Measurements from ENCODE around the gene CALML5.

Gene CALML5

DNA sequence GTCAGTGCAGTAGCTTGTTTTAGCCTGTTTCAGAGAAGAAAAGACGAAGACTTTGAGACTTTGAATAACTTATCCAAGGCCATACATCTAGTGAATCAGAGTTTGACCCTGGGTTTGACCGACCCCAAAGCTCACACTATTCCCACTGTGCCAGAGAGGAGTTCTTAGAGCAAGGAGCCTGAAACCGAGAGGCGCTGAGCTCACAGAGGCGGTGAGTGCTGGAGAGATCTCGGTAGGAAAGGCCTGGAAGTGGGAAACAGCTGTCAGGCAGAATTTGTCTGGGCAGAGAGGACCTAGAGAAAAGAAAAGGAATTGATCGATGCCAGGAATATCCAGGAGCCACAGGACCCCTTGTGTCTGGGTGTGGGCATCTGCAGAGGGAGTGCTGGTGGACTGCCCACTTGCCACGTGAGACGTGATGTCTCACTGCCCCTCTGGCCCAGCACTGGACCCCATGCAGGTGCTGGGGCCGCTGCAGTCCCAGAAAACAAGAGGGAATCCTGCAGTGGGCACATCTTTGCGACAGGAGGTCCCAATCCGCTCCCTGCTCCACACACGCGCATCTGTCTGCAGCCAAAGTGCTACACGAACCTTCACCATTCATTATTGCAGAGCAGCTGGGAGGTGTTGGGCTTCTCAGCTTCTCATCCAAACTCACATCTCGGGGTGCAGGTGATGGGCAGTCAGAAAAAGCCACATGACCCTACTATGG lies 31.6 kb upstream of the CALML5 start:
- Histone ChIP-seq H3K4me3 (no peak overlapping the region), H3K9ac (ENCODE audit: insufficient read length) (no peak overlapping the region), H3K9me3 (ENCODE audit: low read depth, low read length) (no peaks in the 10 kb centered on the region), H3K36me3 (ENCODE audit: insufficient read depth, low read length) (no peaks in the 10 kb centered on the region), H3K27ac (no peak overlapping the region)
- no peak for TF ChIP-seq POLR2AphosphoS5 (IDR thresholded peaks at IDR 0.05; ENCODE audit: borderline replicate concordance, low read depth, low read length)
- TF ChIP-seq FOXP2 (optimal IDR thresholded peaks at IDR 0.05; ENCODE audit: control extremely low read depth, extremely low read length, insufficient read depth), result no peak
- no peak for TF ChIP-seq EZH2 (IDR thresholded peaks at IDR 0.05)
- DNase-seq (ENCODE audit: low read depth, low spot score), result no peak

DNA sequence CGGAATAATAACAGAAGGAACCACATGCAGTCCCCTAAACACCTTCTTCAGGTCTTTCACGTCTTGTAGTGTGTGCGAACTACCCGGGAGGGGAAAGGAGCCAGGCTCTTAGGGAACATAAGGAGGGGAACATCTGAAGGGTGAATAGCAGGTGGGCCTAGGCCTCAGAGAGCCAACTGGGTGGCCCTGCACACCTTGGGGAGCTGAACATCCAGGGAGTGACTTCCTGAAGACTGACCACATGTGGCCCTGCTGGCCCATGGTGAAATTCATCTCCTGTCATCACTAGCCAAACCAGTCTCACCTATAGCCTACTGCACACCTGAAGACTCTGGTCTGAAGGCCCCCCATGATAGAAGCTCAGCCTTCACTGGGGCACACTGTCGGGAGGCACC lies 31.0 kb upstream of the CALML5 start:
- Histone ChIP-seq H3K4me3 (no peak overlapping the region), H3K9me3 (ENCODE audit: low read depth, low read length) (no peaks in the 10 kb centered on the region), H3K27ac (no peak overlapping the region), H3K9ac (ENCODE audit: insufficient read length) (no peak overlapping the region), H3K36me3 (ENCODE audit: insufficient read depth, low read length) (no peaks in the 10 kb centered on the region)
- TF ChIP-seq EZH2 (IDR thresholded peaks at IDR 0.05) (no peak), POLR2AphosphoS5 (IDR thresholded peaks at IDR 0.05; ENCODE audit: borderline replicate concordance, low read depth, low read length) (no peak), FOXP2 (optimal IDR thresholded peaks at IDR 0.05; ENCODE audit: control extremely low read depth, extremely low read length, insufficient read depth) (no peak)
- DNase-seq (ENCODE audit: low read depth, low spot score), result no peak

DNA sequence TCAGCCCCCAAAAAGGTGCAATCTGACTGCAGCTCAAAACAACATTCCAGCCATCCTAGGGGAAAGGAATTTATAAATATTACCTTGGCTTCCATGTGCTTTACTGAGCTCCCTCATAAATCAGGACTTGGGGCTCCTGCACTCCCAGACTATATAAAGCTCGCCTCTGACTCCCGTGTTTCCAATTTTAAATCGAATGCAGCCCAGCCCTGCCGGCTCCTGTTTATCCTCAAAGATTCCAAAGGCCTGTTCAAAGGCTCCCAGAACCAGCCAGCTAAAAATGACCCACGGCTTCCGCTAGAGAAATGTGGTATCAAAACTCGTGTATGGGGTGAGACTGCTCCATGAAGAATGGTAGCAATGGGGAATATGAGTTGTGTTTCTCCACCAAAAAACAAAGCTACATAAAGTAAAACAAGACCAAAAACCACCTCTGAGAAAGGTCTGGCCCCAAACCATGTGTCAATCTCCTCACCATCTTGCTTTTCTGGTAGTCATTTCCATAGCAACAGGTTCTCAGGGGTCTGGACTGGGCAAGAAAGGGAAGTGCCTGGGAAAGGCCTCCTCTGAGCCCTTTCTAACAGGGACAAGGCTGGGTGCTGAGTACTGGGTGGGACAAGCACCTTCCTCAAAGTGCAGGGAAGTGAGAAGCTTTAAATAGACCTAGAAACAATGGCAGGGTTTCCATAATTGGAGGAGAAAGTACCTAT lies 30.5 kb upstream of the CALML5 start:
- no peak for TF ChIP-seq FOXP2 (optimal IDR thresholded peaks at IDR 0.05; ENCODE audit: control extremely low read depth, extremely low read length, insufficient read depth)
- TF ChIP-seq EZH2 (IDR thresholded peaks at IDR 0.05), result no peak
- TF ChIP-seq POLR2AphosphoS5 (IDR thresholded peaks at IDR 0.05; ENCODE audit: borderline replicate concordance, low read depth, low read length), result no peak
- no peaks in the 10 kb centered on the region for H3K36me3 ChIP-seq (ENCODE audit: insufficient read depth, low read length)
- H3K9me3 ChIP-seq (ENCODE audit: low read depth, low read length), result no peaks in the 10 kb centered on the region
- no peak for DNase-seq (ENCODE audit: low read depth, low spot score)
- H3K9ac ChIP-seq (ENCODE audit: insufficient read length), result no peak overlapping the region
- H3K4me3 ChIP-seq, result no peak overlapping the region
- no peak overlapping the region for H3K27ac ChIP-seq

DNA sequence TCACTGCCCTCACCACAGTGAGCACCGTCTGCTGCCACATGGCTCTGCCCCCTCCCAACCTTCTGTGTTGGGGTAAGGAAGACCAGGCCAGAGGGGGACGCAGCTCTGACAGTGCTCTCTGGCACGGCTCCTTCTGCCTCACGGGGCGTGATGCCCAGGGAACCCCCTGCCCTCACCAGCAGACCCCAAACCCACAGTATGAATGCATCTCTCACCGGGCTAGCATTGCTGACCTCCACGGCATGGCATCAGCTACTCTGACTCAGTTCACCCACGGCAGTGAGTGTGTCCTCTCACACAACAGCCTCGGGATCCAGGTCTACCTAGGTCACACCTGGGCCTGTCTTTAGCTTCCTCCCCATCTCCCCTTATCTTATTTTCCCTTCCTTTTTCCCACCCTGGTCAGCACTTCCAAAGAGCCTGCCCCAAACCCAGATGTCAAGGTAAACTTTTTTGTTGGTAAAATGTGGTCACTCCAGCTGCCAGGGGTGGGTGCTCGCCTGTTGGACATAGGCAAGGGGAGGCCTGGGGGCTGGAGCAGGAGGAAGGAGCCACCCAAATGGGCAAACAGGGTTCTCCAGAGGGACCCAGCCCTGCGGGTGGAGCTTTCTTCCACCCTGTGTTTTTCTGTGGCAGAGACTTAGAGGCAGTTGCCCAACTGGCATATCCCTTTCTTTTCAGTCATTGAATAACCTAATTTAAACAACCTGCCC lies 29.8 kb upstream of the CALML5 start:
- Histone ChIP-seq H3K27ac (no peak overlapping the region), H3K36me3 (ENCODE audit: insufficient read depth, low read length) (no peaks in the 10 kb centered on the region), H3K9me3 (ENCODE audit: low read depth, low read length) (no peaks in the 10 kb centered on the region), H3K9ac (ENCODE audit: insufficient read length) (no peak overlapping the region), H3K4me3 (no peak overlapping the region)
- TF ChIP-seq EZH2 (IDR thresholded peaks at IDR 0.05) (no peak), POLR2AphosphoS5 (IDR thresholded peaks at IDR 0.05; ENCODE audit: borderline replicate concordance, low read depth, low read length) (no peak), FOXP2 (optimal IDR thresholded peaks at IDR 0.05; ENCODE audit: control extremely low read depth, extremely low read length, insufficient read depth) (no peak)
- no peak for DNase-seq (ENCODE audit: low read depth, low spot score)

DNA sequence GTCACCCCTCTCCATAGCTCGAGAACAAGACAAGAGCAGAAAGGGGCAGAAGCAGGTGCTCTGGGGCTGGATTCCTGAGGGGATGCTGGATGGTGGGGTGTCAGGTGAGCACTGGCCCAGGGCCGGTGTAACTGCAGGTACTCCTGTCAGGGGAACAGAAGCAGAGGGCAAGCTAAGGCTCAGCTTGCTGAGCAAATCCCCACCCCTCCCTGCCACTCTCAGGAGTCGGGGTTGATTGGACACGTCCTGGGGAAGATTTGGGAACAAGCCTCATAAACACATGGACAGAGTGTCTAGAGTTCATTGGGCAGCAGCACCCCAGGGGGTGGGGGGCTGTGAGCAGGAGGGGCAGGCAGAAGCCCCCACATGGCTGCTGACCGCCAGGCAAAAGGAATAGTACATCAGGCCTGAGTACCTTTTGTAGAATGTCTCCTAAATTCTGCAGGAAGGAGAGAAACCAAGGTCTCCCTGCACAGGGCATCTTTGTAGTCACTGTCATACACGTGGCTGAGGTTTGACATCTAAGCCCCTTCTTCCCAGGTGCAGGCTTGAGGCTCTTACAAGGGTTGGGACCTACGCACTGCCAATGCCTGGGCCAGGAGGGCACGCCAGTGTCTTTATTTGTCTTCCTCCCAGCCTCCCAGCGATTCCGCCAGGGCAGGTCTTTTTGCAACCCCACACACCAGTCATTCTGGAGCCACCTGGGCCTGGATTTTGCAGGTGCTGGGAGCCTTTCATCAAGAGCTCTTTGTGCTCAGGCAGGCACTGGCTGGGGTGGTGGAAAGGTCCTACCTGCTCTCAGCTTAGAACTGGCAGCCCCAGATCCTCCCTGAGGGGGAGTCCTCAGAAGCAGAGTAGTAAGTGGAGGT lies 28.2 kb upstream of the CALML5 start:
- Histone ChIP-seq H3K36me3 (ENCODE audit: insufficient read depth, low read length) (no peaks in the 10 kb centered on the region), H3K27ac (no peak overlapping the region), H3K9ac (ENCODE audit: insufficient read length) (no peak overlapping the region), H3K9me3 (ENCODE audit: low read depth, low read length) (no peaks in the 10 kb centered on the region), H3K4me3 (no peak overlapping the region)
- DNase-seq (ENCODE audit: low read depth, low spot score), result no peak
- no peak for TF ChIP-seq POLR2AphosphoS5 (IDR thresholded peaks at IDR 0.05; ENCODE audit: borderline replicate concordance, low read depth, low read length)
- TF ChIP-seq FOXP2 (optimal IDR thresholded peaks at IDR 0.05; ENCODE audit: control extremely low read depth, extremely low read length, insufficient read depth), result no peak

DNA sequence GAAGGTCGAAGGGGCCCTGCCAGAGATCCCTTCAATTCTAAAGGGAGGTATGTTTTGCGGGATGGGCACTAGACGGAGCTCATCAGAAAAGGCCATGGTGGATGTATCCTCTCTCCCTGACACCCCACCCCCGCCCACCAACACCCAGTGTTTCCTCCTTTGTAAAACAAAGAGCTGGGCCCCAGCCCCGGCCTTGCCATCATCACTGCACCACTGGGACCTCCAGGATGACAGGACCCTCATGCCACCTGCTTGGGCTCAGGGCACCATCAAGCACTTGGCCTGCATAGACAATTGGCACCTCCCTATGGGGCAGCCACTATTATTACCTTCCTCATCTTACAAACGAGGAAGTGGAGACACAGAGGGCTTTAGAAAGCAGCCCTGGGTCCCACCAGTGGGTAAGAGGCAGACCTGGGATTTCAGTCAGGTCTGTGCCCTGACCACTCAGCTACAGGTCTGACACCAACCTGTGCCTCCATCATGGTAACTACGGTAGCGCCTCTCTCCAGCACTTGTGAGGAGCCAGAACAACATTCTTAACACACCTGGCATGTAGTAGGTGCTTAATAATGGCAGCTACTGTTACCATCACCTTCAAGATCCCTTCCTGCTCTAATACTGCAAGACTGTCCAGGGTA lies 27.4 kb upstream of the CALML5 start:
- H3K9me3 ChIP-seq (ENCODE audit: low read depth, low read length), result no peaks in the 10 kb centered on the region
- H3K4me3 ChIP-seq, result no peak overlapping the region
- H3K27ac ChIP-seq, result no peak overlapping the region
- DNase-seq (ENCODE audit: low read depth, low spot score), result no peak
- TF ChIP-seq POLR2AphosphoS5 (IDR thresholded peaks at IDR 0.05; ENCODE audit: borderline replicate concordance, low read depth, low read length) (no peak), FOXP2 (optimal IDR thresholded peaks at IDR 0.05; ENCODE audit: control extremely low read depth, extremely low read length, insufficient read depth) (no peak), EZH2 (IDR thresholded peaks at IDR 0.05) (no peak)
- H3K9ac ChIP-seq (ENCODE audit: insufficient read length), result no peak overlapping the region
- H3K36me3 ChIP-seq (ENCODE audit: insufficient read depth, low read length), result no peaks in the 10 kb centered on the region

DNA sequence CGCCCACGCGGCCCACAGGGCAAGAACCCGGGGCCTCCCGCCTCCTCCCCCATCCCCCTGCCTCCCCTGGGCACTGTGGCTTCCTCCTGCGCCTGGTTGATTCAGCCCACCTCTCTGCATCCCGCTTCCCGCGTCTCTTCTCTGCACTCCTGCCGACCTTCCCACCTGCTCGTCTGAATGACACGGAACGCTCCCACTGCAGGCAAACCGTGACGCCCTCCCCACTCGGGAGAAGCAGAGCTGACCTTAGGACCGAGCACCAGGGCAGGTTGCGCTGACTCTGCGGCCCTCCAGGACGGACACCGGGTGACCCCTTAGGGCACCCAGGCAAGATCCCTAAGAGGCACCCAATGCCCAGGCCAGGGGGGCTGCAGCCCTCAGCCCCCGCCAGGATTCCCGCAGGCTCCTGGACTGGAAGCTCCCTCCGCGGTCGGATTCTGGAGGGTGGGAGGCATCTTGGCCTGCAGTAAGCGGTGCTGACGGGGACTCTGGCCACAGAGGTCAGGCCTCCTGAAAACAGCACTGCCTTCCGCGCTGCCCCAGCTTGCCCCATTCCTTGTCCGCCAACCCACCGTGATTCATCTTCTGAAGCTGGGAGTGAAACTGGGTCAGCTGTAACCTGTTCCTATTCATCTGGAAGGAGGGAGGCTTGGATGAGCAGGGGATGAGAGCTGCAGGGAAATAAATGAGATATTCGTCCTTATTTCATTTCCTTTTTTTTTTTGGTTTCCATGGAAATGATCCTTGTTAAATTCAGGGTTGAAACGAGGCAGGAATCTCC lies 26.4 kb upstream of the CALML5 start:
- Histone ChIP-seq H3K9me3 (ENCODE audit: low read depth, low read length) (no peaks in the 10 kb centered on the region), H3K27ac (no peak overlapping the region), H3K4me3 (no peak overlapping the region), H3K9ac (ENCODE audit: insufficient read length) (no peak overlapping the region), H3K36me3 (ENCODE audit: insufficient read depth, low read length) (no peaks in the 10 kb centered on the region)
- TF ChIP-seq EZH2 (IDR thresholded peaks at IDR 0.05) (no peak), FOXP2 (optimal IDR thresholded peaks at IDR 0.05; ENCODE audit: control extremely low read depth, extremely low read length, insufficient read depth) (no peak), POLR2AphosphoS5 (IDR thresholded peaks at IDR 0.05; ENCODE audit: borderline replicate concordance, low read depth, low read length) (no peak)
- DNase-seq (ENCODE audit: low read depth, low spot score), result no peak

Measured in SK-N-MC (cell line).